ENCODE results near the gene BCL11B.

- TF ChIP-seq CTCF (conservative IDR thresholded peaks at IDR 0.05 in 1 of 2, IDR thresholded peaks at IDR 0.05 in 1 of 2; ENCODE audit: low read depth in 1 of 2, low read length in 2 of 2) (no peak), EZH2 (IDR thresholded peaks at IDR 0.05; ENCODE audit: low read length, missing control alignments) (no peak)
Measured at GRCh38 chr14:99192028-99192621, 79.9 kb downstream of the BCL11B start.
